Vein endothelial cell (primary cell): ENCODE measurements around the gene CACNA2D3. TPM values are rescaled to one million over a fixed set of nuclear protein-coding genes. Genes with fewer than 3 reads are reported as not detected.

Experiments used
- total RNA-seq: library from RNA; depleted of rRNA; stranded (reverse); fragments of >200 nt; gene quantifications from 2 replicates; pipeline ENCODE4 v1.2.3, GENCODE V29; 2012

CACNA2D3 gene
- total RNA-seq, result not detected in 2 replicates

DNA sequence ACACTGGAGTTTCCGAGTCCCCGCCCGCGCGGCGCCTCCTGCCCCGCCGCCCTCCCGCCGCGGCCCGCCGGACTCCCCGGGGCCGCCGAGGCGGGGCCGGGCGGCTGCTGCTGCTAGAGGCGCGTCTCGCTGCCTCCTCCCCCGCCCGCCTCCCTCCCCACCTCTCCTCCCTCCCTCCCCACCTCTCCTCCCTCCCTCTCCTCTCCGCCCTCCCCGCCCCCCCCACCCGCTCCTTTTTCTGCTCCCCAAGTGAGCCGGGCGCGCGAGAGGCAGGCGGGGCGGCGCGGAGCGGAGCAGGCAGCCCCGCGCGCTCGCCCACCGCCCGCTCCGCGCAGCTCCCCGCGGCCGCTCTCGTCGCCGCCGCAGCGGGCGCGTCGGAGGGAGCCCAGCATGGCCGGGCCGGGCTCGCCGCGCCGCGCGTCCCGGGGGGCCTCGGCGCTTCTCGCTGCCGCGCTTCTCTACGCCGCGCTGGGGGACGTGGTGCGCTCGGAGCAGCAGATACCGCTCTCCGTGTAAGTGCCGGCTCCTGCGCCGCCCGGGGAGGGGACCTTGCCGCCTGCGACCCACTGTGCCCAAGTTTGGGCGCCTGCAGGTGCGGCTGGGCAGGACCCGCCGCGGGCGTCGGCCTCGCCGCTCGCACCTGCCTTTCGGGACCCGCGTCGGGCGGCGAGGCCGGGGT, at the start of gene CACNA2D3:
Gene CACNA2D3 (plus strand): TSS at position 229 of the 679 bp plus-strand sequence.

DNA sequence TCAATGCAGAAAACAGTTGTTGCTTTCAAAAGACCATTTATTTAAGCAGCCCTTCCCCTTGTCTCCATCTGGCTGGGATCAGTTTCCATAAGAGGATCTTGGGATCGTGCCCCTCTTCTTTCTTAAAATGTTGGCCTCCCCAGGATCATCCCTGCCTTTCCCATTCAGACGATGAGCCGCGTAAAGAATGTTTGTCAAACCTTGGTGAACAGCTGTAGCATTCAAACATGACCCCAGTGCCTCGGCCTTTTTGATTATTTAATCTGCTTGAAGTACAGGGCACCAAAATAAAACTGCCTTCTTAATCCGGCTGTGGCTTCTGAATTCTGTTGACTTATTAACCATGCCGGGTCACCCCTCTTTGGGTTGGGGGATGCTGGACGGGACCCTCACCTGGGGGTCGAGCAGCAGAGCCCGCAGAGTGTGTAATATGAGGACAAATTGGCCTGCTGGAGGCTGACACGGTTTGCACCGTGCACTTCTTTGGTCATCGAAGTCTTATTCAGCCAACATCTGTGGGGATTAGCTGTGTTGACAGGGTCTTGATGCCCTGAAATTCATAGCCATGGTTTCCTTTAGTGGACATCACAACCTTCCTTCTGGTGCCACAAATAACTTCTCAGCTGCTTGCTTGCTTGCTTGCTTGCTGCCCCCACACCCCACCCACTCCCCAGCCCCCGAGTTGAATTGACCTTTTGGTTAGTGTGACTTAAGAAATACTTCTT, 805.9 kb downstream of the CACNA2D3 start, which contains the start of gene LRTM1:
Gene LRTM1 (minus strand): TSS at position 14 of the 725 bp plus-strand sequence. CDS start 148 bp downstream, outside the sequence.

Other genes with a start within 250 kb of the CACNA2D3 start
- 27.4 and 36.1 TPM in 2 replicates for gene ACTR8, start 240.4 kb upstream of the CACNA2D3 start, total RNA-seq
- gene SELENOK, start 230.7 kb upstream of the CACNA2D3 start, total RNA-seq, result 9.6 and 14.4 TPM in 2 replicates